ENCODE results near the gene ZDHHC5. TPM values are rescaled to one million over a fixed set of nuclear protein-coding genes. Genes with fewer than 3 reads are reported as not detected.
A peak's percentile ranks its signal among the peaks of the same experiment; 100 is the strongest.

The ZDHHC5 gene
- total and polyA plus RNA-seq, 2 donors (not counting 1 experiment from before 2014, with no cell fraction given) = 31.5 to 53.8 TPM

GRCh38 chr11:57656885-57657193 is 11.1 kb upstream of the ZDHHC5 start:
- peak overlapping the region; percentile 77 to 92 for H3K27ac ChIP-seq (ENCODE audit: low read length in 2 of 2)
- no peaks in the 10 kb centered on the region for H3K9me3 ChIP-seq (ENCODE audit: control extremely low read depth in 1 of 3, control insufficient read depth in 2 of 3, insufficient read depth in 1 of 3, low read length in 2 of 3)
- intact Hi-C loops (cut with micrococcal nuclease) = loop anchor here (1.0 to 2.0 kb wide), 6 partner anchors 10 to 922 kb away; partner anchors contain the start of genes MED19, SELENOH, TIMM10 and TMX2
- ATAC-seq (ENCODE audit: low read depth) (no peak), DNase-seq (no peak)
- peak overlapping the region; percentile 87 for H2AFZ ChIP-seq (ENCODE audit: insufficient read depth, low read depth, low read length, poor library complexity, severe bottlenecking)
- CTCF ChIA-PET = interaction anchor here (0.9 to 1.9 kb wide), 8 partner anchors 10 to 175 kb away, joined by 3 to 9 read pairs (median 4); no protein-coding TSS in a partner anchor
- Mint-ChIP-seq H3K27me3 (no peaks in the 10 kb centered on the region), H3K27ac (peak overlapping the region; percentile 76), H3K4me3 (peak overlapping the region; percentile 74), H3K4me1 (peaks cover 27% of the 10 kb centered on the region), H3K9me3 (ENCODE audit: insufficient read depth) (no peaks in the 10 kb centered on the region)
- WGBS (ENCODE audit: insufficient coverage) = 16% methylated on average over 3 of the region's 5 CpGs
- H3K4me3 ChIP-seq (ENCODE audit: control extremely low read depth in 1 of 5, extremely low read depth in 1 of 5, insufficient read depth in 1 of 5, low read depth in 2 of 5, low read length in 4 of 5) = peak overlapping the region; percentile 47 to 95 (median 78)
- H3K4me1 ChIP-seq (ENCODE audit: control insufficient read depth in 2 of 2, insufficient read depth in 2 of 2, low read length in 2 of 2) = peaks cover 8 to 14% of the 10 kb centered on the region in 2 donors
- TF ChIP-seq CTCF (IDR thresholded peaks at IDR 0.05) (no peak), EZH2 (IDR thresholded peaks at IDR 0.05; ENCODE audit: borderline replicate concordance, insufficient read depth, low read depth, low read length, poor library complexity, severe bottlenecking) (no peak)
- peaks cover 39% of the 10 kb centered on the region for H3K79me2 ChIP-seq (ENCODE audit: control insufficient read depth, insufficient read depth, low read length)
- H3K4me2 ChIP-seq (replicated peaks; ENCODE audit: low read depth, low read length, poor library complexity, severe bottlenecking) = peak overlapping the region; percentile 80
- peaks cover 5 to 25% of the 10 kb centered on the region in 2 experiments for H3K36me3 ChIP-seq (replicated peaks in 1 of 2; ENCODE audit: control extremely low read depth in 1 of 2, control insufficient read depth in 1 of 2, extremely low read depth in 1 of 2, insufficient read depth in 2 of 2, low read length in 1 of 2)
- peak overlapping the region; percentile 86 for H3K9ac ChIP-seq (ENCODE audit: low read length)
- POLR2A ChIA-PET = interaction anchor here (0.7 to 2.6 kb wide), 5 partner anchors 10 to 332 kb away, joined by 3 to 22 read pairs (median 3); partner anchors contain the start of genes SSRP1 and ZDHHC5
- H4K20me1 ChIP-seq (ENCODE audit: control insufficient read depth, insufficient read depth, low read length, poor library complexity, severe bottlenecking) = peaks cover 8% of the 10 kb centered on the region
- no peaks in the 10 kb centered on the region for H3K27me3 ChIP-seq (replicated peaks in 1 of 4; ENCODE audit: control extremely low read depth in 1 of 4, control insufficient read depth in 3 of 4, insufficient read depth in 4 of 4, low read length in 3 of 4)
